Activated CD4-positive, alpha-beta T cell treated with anti-CD3 and anti-CD28 coated beads for 48 hours (primary cell): Measurements from ENCODE around the gene TAT.
A peak's percentile ranks its signal among the peaks of the same experiment; 100 is the strongest.

ENCODE experiments used
- DNase-seq: peaks from one replicate; pipeline ENCODE4 v3.0.0-alpha.2; 2020

The TAT gene

DNA sequence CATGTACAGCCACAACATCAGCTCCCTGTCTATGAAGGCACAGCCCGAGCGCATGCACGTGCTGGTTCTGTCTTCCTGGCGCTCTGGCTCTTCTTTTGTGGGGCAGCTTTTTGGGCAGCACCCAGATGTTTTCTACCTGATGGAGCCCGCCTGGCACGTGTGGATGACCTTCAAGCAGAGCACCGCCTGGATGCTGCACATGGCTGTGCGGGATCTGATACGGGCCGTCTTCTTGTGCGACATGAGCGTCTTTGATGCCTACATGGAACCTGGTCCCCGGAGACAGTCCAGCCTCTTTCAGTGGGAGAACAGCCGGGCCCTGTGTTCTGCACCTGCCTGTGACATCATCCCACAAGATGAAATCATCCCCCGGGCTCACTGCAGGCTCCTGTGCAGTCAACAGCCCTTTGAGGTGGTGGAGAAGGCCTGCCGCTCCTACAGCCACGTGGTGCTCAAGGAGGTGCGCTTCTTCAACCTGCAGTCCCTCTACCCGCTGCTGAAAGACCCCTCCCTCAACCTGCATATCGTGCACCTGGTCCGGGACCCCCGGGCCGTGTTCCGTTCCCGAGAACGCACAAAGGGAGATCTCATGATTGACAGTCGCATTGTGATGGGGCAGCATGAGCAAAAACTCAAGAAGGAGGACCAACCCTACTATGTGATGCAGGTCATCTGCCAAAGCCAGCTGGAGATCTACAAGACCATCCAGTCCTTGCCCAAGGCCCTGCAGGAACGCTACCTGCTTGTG lies 40.0 kb downstream of the TAT start:
- DNase-seq = no peak

DNA sequence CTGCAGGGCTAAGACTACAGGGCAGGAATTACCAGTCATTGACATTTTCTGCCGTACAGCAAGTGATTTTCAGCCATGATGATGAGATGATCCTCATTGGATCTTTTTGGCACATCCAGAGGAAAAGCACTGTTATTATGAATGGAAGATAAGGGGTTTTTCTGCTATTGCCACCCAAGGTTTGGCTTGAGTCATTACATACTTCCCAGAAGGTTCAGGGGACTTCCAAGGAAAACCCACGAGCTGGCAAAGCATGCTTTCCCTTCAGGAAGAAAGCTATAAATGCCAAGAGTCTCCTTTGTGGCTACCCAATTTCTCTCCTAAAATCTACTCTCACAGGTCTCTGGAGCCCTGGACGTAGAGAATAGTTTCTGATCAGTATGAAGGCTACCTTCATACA lies 44.5 kb downstream of the TAT start:
- no peak for DNase-seq

DNA sequence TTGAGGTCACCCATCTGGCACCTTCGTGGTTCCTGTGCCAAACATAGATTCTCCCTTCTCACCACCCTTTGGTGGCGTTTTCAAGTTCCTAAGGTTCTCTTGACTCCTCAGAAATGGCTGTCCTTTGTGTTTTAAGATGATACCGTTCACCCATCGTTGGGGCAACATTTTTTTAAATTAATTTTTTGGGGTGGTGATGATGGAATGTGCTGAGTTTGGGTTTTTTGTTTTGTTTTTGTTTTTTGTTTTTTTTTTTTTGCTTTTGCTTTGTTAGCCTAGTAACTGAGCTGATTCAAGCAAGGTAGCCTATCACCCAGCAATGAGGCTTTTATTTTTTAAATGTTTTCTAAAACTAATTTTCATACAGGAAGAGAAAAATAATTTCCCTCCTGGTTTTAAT lies 48.0 kb downstream of the TAT start:
- no peak for DNase-seq

DNA sequence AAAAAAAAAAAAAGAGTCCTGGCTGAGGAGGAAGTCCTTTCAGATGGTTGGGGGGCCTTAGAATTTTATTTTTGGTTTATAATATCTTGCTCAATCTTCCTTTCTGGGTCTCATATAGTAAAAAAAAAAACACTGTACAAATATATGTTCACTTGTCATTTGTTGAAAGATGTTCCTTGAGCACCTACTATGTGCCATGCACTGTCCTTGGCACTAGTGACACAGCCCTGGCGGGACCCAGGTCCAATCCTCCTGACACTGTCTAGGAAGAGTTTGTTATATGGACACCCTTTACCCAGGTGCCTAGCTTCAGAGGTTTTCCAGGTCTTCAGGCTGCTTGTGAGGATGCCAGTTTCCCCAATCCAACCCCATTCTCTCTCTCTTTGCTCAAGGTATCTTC lies 48.6 kb downstream of the TAT start:
- no peak for DNase-seq

DNA sequence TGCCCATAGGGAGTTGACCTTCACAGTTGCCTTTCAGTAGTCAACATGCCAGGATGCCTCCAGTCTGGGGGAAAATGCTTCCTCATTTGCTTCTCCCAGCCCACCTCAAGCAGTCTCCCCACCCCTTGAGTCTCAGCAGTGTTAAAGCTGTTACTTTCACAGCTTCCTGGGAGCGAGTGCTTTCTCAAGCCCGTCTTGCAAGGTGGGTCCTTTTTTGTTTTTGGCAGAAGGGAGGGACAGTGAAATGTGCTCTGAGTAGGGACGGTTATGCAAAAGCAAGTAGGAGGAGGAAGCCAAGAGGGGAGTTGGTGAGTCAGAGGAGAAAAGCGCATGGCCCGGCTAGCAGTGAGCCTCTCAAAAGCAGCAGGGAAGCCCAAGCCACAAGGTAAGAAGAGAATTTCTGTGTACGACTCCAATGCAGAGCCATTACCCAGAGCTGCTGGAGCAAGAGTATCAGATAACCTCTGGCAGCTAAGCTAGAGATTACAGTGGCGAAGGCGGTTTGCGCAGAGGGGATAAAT lies 50.7 kb downstream of the TAT start, which contains the start of gene CHST4:
Gene CHST4 (plus strand): TSS at position 316 of the 521 bp plus-strand sequence. CDS start 10,252 bp downstream, outside the sequence.
- DNase-seq = peak; percentile 18

DNA sequence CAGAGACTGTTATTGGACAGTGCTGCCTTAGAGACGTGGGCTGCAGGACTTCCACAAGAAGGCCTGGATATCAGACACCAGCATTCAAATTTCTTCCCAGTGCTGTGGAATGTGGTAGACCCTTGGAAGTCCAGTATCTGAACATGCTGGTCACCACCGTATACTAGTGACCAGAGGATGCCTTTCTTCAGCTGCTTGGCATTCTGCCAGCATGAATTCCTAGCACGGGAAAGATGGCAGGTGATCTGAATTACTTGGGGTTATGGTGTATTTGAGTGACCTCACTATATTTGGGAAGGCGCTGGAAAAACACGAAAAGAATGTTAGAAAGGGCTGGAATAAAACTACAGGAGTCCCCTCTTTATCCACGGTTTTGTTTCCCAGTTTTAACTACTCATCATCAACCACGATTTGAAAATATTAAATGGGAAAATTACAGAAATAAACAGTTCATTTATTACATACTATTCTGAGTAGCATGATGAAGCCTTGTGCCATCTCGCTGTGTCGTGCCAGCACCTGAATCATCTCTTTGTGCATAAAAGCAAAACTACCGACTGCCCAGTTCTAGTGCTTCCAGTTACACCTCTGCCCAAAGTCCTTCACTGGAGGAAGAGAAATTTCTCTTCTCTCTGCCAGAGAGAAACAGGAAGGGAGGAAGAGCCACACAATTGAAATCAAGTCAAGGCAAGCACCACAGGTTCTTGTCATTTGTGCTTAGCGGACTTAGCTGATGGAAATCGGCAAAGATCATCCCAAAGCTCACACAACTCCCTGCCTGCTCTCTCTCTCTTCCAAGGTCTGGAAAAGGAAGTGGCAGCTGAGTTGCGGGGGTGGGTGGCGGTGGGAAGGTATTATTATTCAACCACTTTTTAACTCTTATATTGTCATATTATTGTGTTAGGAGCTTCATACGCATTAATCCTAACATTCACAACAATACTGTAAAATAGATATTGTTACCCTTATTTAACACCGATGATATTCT lies 52.0 kb downstream of the TAT start:
- DNase-seq = no peak

DNA sequence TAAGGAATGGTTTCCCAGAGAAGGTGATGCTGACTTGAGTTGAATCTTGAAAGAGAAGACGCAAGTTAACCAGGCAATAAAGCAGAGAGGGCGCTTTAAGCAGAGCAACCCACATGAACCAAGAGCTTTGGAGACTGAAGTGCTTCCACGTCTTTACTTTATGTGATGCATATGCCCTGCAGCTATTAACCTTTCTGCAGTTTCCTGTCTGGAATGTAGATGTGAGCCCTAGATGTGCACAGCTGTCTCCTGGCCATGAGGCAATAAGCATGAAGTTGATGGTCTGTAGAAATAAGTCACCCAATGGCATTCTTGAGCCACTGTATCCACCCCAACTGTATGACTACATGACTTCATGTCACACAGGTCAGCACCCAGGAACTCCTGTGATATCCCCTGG lies 56.3 kb downstream of the TAT start:
- no peak for DNase-seq
